ENCODE results near the gene SNED1.
A peak's percentile ranks its signal among the peaks of the same experiment; 100 is the strongest.

SNED1 gene

GRCh38 chr2:241110607-241111439 is 112.4 kb downstream of the SNED1 start:
- DNase-seq, result peak; percentile 17

GRCh38 chr2:241111440-241111805 is 113.0 kb downstream of the SNED1 start:
- peak; percentile 35 for DNase-seq

- no peak for DNase-seq
Observed at GRCh38 chr2:241112046-241112445, 113.6 kb downstream of the SNED1 start.

- DNase-seq, result peak; percentile 38
Observed at GRCh38 chr2:241112592-241112991, 114.2 kb downstream of the SNED1 start.

GRCh38 chr2:241114836-241115235 is 116.4 kb downstream of the SNED1 start:
- no peak for DNase-seq

GRCh38 chr2:241115361-241115760 is 116.9 kb downstream of the SNED1 start:
- no peak for DNase-seq

- no peak for DNase-seq
Observed at GRCh38 chr2:241116606-241117560, 118.5 kb downstream of the SNED1 start.

GRCh38 chr2:241118737-241119505 is 120.5 kb downstream of the SNED1 start:
- DNase-seq, result no peak

- DNase-seq, result no peak
Observed at GRCh38 chr2:241120440-241120839, 122.0 kb downstream of the SNED1 start.

- DNase-seq, result no peak
Observed at GRCh38 chr2:241121008-241121407, 122.6 kb downstream of the SNED1 start.

GRCh38 chr2:241122376-241123002 is 124.1 kb downstream of the SNED1 start:
- no peak for DNase-seq

- peak; percentile 35 for DNase-seq
Observed at GRCh38 chr2:241123816-241124536, 125.6 kb downstream of the SNED1 start.

GRCh38 chr2:241125626-241126025 is 127.2 kb downstream of the SNED1 start:
- no peak for DNase-seq

- no peak for DNase-seq
Observed at GRCh38 chr2:241126201-241126611, 127.8 kb downstream of the SNED1 start.

- no peak for DNase-seq
Observed at GRCh38 chr2:241126771-241127202, 128.4 kb downstream of the SNED1 start.

GRCh38 chr2:241128266-241128665 is 129.8 kb downstream of the SNED1 start:
- no peak for DNase-seq

- no peak for DNase-seq
Observed at GRCh38 chr2:241129086-241129871, 130.9 kb downstream of the SNED1 start.

- DNase-seq, result no peak
Observed at GRCh38 chr2:241130316-241130715, 131.9 kb downstream of the SNED1 start.

- no peak for DNase-seq
Observed at GRCh38 chr2:241131531-241131930, 133.1 kb downstream of the SNED1 start.

GRCh38 chr2:241132538-241133435 is 134.4 kb downstream of the SNED1 start:
- DNase-seq, result no peak

Data from CD4-positive, alpha-beta T cell treated with Interferon gamma for 1 hour (primary cell).